ENCODE results near the gene RFC4.

DNA sequence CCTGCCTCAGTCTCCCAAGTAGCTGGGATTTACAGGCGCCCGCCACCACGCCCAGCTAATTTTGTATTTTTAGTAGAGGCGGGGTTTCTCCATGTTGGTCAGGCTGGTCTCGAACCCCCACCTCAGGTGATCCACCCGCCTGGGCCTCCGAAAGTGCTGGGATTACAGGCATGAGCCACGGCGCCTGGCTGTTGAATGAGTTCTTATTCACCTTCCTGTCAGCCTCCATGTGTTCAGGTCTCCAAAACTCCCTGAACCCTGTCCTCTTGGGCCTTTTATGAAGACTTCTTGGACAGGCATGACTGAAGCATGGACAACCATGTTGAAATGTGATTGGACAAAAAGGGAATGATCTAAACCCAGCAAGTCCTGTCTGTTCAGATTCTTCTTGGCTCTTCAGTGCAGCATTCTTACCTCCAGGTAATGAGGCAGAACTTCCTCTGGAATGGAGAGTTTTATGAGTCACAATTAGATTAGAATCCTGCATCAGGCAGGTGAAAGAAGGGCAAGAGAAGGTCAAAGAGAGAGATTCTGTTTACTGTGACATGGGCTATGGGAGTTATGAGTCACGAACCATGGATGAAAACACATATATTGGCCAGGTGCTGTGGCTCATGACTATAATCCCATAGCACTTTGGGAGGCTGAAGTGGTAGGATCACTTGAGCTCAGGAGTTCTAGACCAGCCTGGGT is 46.0 kb downstream of the RFC4 start:
- TF ChIP-seq, protein P1, sequence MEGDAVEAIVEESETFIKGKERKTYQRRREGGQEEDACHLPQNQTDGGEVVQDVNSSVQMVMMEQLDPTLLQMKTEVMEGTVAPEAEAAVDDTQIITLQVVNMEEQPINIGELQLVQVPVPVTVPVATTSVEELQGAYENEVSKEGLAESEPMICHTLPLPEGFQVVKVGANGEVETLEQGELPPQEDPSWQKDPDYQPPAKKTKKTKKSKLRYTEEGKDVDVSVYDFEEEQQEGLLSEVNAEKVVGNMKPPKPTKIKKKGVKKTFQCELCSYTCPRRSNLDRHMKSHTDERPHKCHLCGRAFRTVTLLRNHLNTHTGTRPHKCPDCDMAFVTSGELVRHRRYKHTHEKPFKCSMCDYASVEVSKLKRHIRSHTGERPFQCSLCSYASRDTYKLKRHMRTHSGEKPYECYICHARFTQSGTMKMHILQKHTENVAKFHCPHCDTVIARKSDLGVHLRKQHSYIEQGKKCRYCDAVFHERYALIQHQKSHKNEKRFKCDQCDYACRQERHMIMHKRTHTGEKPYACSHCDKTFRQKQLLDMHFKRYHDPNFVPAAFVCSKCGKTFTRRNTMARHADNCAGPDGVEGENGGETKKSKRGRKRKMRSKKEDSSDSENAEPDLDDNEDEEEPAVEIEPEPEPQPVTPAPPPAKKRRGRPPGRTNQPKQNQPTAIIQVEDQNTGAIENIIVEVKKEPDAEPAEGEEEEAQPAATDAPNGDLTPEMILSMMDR (IDR thresholded peaks at IDR 0.05): no peak
- no peak for TF ChIP-seq POLR2A (IDR thresholded peaks at IDR 0.05)
